ENCODE results near the gene FLAD1. TPM values are rescaled to one million over a fixed set of nuclear protein-coding genes. Genes with fewer than 3 reads are reported as not detected.

Gene FLAD1
- total RNA-seq, 1 donor from 2014 or later = 28.7 TPM

DNA sequence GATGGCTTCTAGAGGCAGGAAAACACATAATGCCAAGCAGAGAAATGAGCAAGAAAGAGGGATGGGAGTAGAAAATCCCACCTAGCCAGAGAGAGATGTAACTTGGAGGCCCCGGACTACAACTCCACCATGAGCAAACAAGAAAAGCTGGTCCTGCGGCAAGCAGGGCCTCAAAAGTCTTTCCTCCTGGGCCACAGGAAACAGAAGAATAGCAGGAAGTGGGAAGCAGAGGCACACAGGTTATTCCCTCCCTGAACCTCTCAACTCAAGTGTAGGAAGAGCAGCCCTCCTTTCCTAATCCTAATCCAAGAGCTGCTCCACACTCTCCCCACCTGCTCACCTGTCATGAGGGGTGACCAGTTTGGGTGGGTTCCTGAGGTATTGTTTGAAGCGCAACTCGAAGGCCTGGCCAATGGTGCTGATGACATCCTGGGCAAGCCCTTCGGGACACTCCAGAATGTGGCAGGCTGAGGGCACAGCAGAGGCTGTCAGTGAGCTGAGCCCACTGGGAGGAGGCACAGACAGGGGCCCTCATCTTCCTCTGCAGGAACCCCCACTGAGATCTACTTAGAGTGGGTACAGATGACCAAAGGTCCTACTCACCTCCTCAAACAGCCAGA lies 15.7 kb upstream of the FLAD1 start:
- Mint-ChIP-seq H3K36me3 (ENCODE audit: low read depth) (peaks cover 22% of the 10 kb centered on the region), H3K4me3 (ENCODE audit: unreplicated experiment) (no peak overlapping the region), H3K27me3 (ENCODE audit: low read depth) (no peaks in the 10 kb centered on the region), H3K9me3 (ENCODE audit: low read depth) (no peaks in the 10 kb centered on the region), H3K27ac (ENCODE audit: unreplicated experiment) (peak overlapping the region; percentile 22), H3K4me1 (ENCODE audit: low read depth) (peaks cover 61% of the 10 kb centered on the region)
- no peak for DNase-seq (ENCODE audit: low spot score)
- no peak for TF ChIP-seq CTCF (IDR thresholded peaks at IDR 0.05)

DNA sequence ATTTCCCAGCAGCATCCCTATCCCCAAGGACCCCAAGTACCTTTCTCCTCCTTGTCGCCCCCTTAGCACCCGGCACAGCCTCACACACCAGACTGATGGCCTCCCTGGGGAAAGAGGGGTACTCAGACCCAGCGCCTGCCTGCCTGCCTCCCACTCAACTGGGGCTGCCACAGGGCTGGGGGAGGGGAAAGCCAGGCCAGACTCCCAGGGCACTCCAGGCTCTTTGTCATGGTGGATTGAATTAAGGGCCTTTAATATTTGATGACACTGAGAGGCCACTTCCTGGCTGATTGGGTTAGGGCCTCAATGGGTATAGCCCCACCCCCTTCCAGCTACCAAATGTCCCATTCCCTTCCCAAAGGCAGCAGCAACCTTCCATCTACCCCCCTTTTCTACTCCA lies 14.4 kb upstream of the FLAD1 start:
- Mint-ChIP-seq H3K9me3 (ENCODE audit: low read depth) (no peaks in the 10 kb centered on the region), H3K27ac (ENCODE audit: unreplicated experiment) (no peak overlapping the region), H3K27me3 (ENCODE audit: low read depth) (no peaks in the 10 kb centered on the region), H3K4me1 (ENCODE audit: low read depth) (peaks cover 55% of the 10 kb centered on the region), H3K36me3 (ENCODE audit: low read depth) (peaks cover 18% of the 10 kb centered on the region), H3K4me3 (ENCODE audit: unreplicated experiment) (no peak overlapping the region)
- DNase-seq (ENCODE audit: low spot score) = no peak
- TF ChIP-seq CTCF (IDR thresholded peaks at IDR 0.05) = no peak

DNA sequence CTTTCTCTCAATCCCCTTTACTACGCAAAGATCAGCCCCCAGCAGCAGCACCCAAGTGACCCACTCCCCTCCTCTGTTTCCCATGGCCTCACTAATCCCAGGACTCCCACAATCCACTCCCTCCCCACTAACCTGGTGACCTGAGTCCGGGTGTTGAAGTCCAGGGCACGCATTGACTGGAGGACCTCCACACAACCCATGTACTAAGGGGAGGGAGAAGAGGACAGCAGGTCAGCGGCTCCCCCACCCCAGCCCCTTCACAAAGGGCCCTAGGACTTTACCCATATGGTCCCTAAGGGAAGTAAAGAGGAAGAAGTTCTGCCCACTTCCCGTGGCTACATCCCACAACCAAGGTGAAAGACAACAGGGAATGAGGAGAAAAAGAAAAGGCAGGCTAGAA lies 13.9 kb upstream of the FLAD1 start:
- Mint-ChIP-seq H3K27ac (ENCODE audit: unreplicated experiment) (no peak overlapping the region), H3K4me1 (ENCODE audit: low read depth) (peaks cover 52% of the 10 kb centered on the region), H3K36me3 (ENCODE audit: low read depth) (peaks cover 15% of the 10 kb centered on the region), H3K9me3 (ENCODE audit: low read depth) (no peaks in the 10 kb centered on the region), H3K4me3 (ENCODE audit: unreplicated experiment) (no peak overlapping the region), H3K27me3 (ENCODE audit: low read depth) (no peaks in the 10 kb centered on the region)
- no peak for TF ChIP-seq CTCF (IDR thresholded peaks at IDR 0.05)
- no peak for DNase-seq (ENCODE audit: low spot score)

DNA sequence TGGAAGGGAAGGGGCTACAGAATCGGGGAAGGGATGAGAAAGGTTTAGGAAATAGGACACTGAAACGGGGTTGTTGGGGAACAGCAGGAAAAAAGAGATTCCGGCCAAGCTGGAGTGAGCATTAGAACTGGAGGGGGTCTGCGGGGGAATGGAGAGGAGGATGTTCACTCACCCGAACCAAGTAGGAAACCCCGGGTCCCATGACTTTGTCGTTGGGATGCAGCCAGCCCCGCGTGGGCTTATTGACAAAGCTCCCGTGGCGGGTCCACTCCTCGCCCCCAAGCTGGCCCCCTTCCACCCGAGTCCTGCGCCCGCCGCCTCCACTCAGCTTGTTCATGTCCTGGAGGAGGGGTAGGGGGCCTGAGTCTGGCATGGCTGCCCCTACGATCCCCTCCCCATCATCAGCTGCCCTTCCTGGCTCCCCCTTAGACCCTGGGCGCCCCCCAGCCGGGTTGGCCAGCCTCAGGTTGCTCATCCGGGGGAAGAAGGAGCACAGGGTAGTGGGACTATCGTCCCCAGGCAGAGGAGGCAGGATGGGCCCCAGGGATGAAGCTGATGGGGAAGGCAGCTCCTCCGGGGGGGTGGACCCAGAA lies 13.2 kb upstream of the FLAD1 start:
- no peak for DNase-seq (ENCODE audit: low spot score)
- no peaks in the 10 kb centered on the region for H3K9me3 Mint-ChIP-seq (ENCODE audit: low read depth)
- H3K27ac Mint-ChIP-seq (ENCODE audit: unreplicated experiment) = no peak overlapping the region
- TF ChIP-seq CTCF (IDR thresholded peaks at IDR 0.05) = no peak
- H3K27me3 Mint-ChIP-seq (ENCODE audit: low read depth) = no peaks in the 10 kb centered on the region
- peaks cover 52% of the 10 kb centered on the region for H3K4me1 Mint-ChIP-seq (ENCODE audit: low read depth)
- peaks cover 15% of the 10 kb centered on the region for H3K36me3 Mint-ChIP-seq (ENCODE audit: low read depth)
- no peak overlapping the region for H3K4me3 Mint-ChIP-seq (ENCODE audit: unreplicated experiment)

- no peak within 1 kb of the TSS for H3K27ac Mint-ChIP-seq (ENCODE audit: unreplicated experiment)
- no peak for TF ChIP-seq CTCF (IDR thresholded peaks at IDR 0.05)
- DNase-seq (ENCODE audit: low spot score) = peak; percentile 99
- H3K4me3 Mint-ChIP-seq (ENCODE audit: unreplicated experiment) = no peak within 1 kb of the TSS
- no peaks in the 10 kb centered on the region for H3K9me3 Mint-ChIP-seq (ENCODE audit: low read depth)
- peaks cover 52% of the 10 kb centered on the region for H3K4me1 Mint-ChIP-seq (ENCODE audit: low read depth)
- H3K36me3 Mint-ChIP-seq (ENCODE audit: low read depth) = peaks cover 9% of the 10 kb centered on the region
- no peaks in the 10 kb centered on the region for H3K27me3 Mint-ChIP-seq (ENCODE audit: low read depth)
These were observed 12.4 kb upstream of the FLAD1 start, which contains the start of gene SHC1 for GRCh38 chr1:154970631-154971340. Gene SHC1 (minus strand): TSS chr1:154970747. CDS start chr1:154970526, 221 bp downstream.
